ENCODE measurements around the gene SOX21.

SOX21 gene

GRCh38 chr13:94696171-94696570, 16.2 kb downstream of the SOX21 start:
- no peak overlapping the region for H3K4me3 Mint-ChIP-seq
- H3K27me3 Mint-ChIP-seq (ENCODE audit: low read depth, poor library complexity) = peaks cover 76% of the 10 kb centered on the region
- no peak overlapping the region for H3K27ac Mint-ChIP-seq
- no peak for DNase-seq
- TF ChIP-seq, protein P1, sequence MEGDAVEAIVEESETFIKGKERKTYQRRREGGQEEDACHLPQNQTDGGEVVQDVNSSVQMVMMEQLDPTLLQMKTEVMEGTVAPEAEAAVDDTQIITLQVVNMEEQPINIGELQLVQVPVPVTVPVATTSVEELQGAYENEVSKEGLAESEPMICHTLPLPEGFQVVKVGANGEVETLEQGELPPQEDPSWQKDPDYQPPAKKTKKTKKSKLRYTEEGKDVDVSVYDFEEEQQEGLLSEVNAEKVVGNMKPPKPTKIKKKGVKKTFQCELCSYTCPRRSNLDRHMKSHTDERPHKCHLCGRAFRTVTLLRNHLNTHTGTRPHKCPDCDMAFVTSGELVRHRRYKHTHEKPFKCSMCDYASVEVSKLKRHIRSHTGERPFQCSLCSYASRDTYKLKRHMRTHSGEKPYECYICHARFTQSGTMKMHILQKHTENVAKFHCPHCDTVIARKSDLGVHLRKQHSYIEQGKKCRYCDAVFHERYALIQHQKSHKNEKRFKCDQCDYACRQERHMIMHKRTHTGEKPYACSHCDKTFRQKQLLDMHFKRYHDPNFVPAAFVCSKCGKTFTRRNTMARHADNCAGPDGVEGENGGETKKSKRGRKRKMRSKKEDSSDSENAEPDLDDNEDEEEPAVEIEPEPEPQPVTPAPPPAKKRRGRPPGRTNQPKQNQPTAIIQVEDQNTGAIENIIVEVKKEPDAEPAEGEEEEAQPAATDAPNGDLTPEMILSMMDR (IDR thresholded peaks at IDR 0.05) = no peak
- H3K4me1 Mint-ChIP-seq = no peaks in the 10 kb centered on the region
- peaks cover 4% of the 10 kb centered on the region for H3K9me3 Mint-ChIP-seq
- H3K36me3 Mint-ChIP-seq (ENCODE audit: low read depth) = no peaks in the 10 kb centered on the region

GRCh38 chr13:94692030-94692429, 20.3 kb downstream of the SOX21 start:
- H3K27me3 Mint-ChIP-seq (ENCODE audit: low read depth, poor library complexity) = peaks cover 62% of the 10 kb centered on the region
- H3K4me3 Mint-ChIP-seq = no peak overlapping the region
- no peak for DNase-seq
- TF ChIP-seq, protein P1 (IDR thresholded peaks at IDR 0.05) = no peak
- no peaks in the 10 kb centered on the region for H3K4me1 Mint-ChIP-seq
- no peaks in the 10 kb centered on the region for H3K36me3 Mint-ChIP-seq (ENCODE audit: low read depth)
- no peak overlapping the region for H3K27ac Mint-ChIP-seq
- peaks cover 4% of the 10 kb centered on the region for H3K9me3 Mint-ChIP-seq

- H3K4me1 Mint-ChIP-seq = peaks cover 5% of the 10 kb centered on the region
- DNase-seq = no peak
- no peak overlapping the region for H3K4me3 Mint-ChIP-seq
- peaks cover 26% of the 10 kb centered on the region for H3K27me3 Mint-ChIP-seq (ENCODE audit: low read depth, poor library complexity)
- TF ChIP-seq, protein P1 (IDR thresholded peaks at IDR 0.05) = no peak
- no peaks in the 10 kb centered on the region for H3K9me3 Mint-ChIP-seq
- H3K27ac Mint-ChIP-seq = no peak overlapping the region
- H3K36me3 Mint-ChIP-seq (ENCODE audit: low read depth) = no peaks in the 10 kb centered on the region
Measured at GRCh38 chr13:94683409-94683808, 28.9 kb downstream of the SOX21 start.

- H3K4me3 Mint-ChIP-seq = no peak overlapping the region
- H3K4me1 Mint-ChIP-seq = peaks cover 5% of the 10 kb centered on the region
- H3K9me3 Mint-ChIP-seq = no peaks in the 10 kb centered on the region
- TF ChIP-seq, protein P1 (IDR thresholded peaks at IDR 0.05) = no peak
- peaks cover 30% of the 10 kb centered on the region for H3K27me3 Mint-ChIP-seq (ENCODE audit: low read depth, poor library complexity)
- DNase-seq = no peak
- H3K36me3 Mint-ChIP-seq (ENCODE audit: low read depth) = no peaks in the 10 kb centered on the region
- H3K27ac Mint-ChIP-seq = no peak overlapping the region
Measured at GRCh38 chr13:94682229-94682628, 30.1 kb downstream of the SOX21 start.

DNA sequence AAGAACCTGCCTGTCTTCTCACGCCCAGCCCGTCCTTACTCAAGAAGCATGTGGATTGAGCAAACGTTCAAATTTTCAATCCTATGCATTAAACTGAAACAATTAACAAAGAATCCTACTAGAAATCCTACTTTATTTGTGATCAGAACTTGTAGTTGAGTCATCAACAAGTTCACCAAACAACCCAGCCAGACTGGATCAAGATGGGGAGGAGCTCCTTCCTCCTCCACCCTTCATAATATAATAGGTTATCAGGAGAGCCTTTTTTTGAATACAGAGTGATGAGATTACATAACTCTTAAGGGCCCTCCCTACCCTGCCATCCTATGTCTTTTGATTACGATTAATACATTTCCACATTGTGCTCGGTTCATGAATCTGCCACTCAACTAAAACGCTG, 32.7 kb downstream of the SOX21 start:
- peaks cover 52% of the 10 kb centered on the region for H3K27me3 Mint-ChIP-seq (ENCODE audit: low read depth, poor library complexity)
- DNase-seq = no peak
- H3K36me3 Mint-ChIP-seq (ENCODE audit: low read depth) = no peaks in the 10 kb centered on the region
- no peak overlapping the region for H3K27ac Mint-ChIP-seq
- TF ChIP-seq, protein P1 (IDR thresholded peaks at IDR 0.05) = no peak
- H3K9me3 Mint-ChIP-seq = no peaks in the 10 kb centered on the region
- H3K4me1 Mint-ChIP-seq = peaks cover 5% of the 10 kb centered on the region
- no peak overlapping the region for H3K4me3 Mint-ChIP-seq

GRCh38 chr13:94678845-94679244, 33.5 kb downstream of the SOX21 start:
- no peak for DNase-seq
- Mint-ChIP-seq H3K9me3 (no peaks in the 10 kb centered on the region), H3K36me3 (ENCODE audit: low read depth) (no peaks in the 10 kb centered on the region), H3K4me3 (no peak overlapping the region), H3K4me1 (peaks cover 5% of the 10 kb centered on the region), H3K27me3 (ENCODE audit: low read depth, poor library complexity) (peaks cover 52% of the 10 kb centered on the region), H3K27ac (no peak overlapping the region)
- TF ChIP-seq, protein P1 (IDR thresholded peaks at IDR 0.05) = no peak
